HG03521 (cell line): ENCODE results near the gene CEACAM5.

Experiments used
- ATAC-seq: cut with Tn5 transposase; IDR thresholded peaks from one replicate; pipeline ENCODE4 v1.9.1; 2021; ENCODE audit warnings: mild to moderate bottlenecking, moderate library complexity; ENCODE audit not compliant: unreplicated experiment

The CEACAM5 gene

GRCh38 chr19:41708481-41708880 lies at the start of gene CEACAM5:
CEACAM5 (plus strand) TSS chr19:41708626; CDS start chr19:41708732, 106 bp downstream.
- no peak for ATAC-seq

- no peak for ATAC-seq
These were observed 42.4 kb upstream of the CEACAM5 start for GRCh38 chr19:41666075-41666474.

- ATAC-seq, result no peak
These were observed 40.1 kb upstream of the CEACAM5 start for GRCh38 chr19:41668315-41668714.

GRCh38 chr19:41670755-41671154 lies 37.7 kb upstream of the CEACAM5 start:
- ATAC-seq, result no peak

- no peak for ATAC-seq
These were observed 36.9 kb upstream of the CEACAM5 start for GRCh38 chr19:41671486-41671885.

GRCh38 chr19:41682437-41682836 lies 26.0 kb upstream of the CEACAM5 start:
- no peak for ATAC-seq

GRCh38 chr19:41687419-41687818 lies 21.0 kb upstream of the CEACAM5 start:
- ATAC-seq, result no peak

- ATAC-seq, result no peak
These were observed 20.3 kb upstream of the CEACAM5 start, which contains the start of gene CEACAM7 for GRCh38 chr19:41688098-41688497. CEACAM7 (minus strand) TSS chr19:41688270; CDS start chr19:41688165, 105 bp downstream.

GRCh38 chr19:41688687-41689086 lies 19.7 kb upstream of the CEACAM5 start:
- no peak for ATAC-seq

GRCh38 chr19:41689993-41690800 lies 18.2 kb upstream of the CEACAM5 start:
- no peak for ATAC-seq

GRCh38 chr19:41690801-41691065 lies 17.7 kb upstream of the CEACAM5 start:
- ATAC-seq, result no peak

GRCh38 chr19:41691268-41691970 lies 17.0 kb upstream of the CEACAM5 start:
- no peak for ATAC-seq

GRCh38 chr19:41694196-41694595 lies 14.2 kb upstream of the CEACAM5 start:
- no peak for ATAC-seq

GRCh38 chr19:41694831-41695635 lies 13.4 kb upstream of the CEACAM5 start:
- no peak for ATAC-seq

- no peak for ATAC-seq
These were observed 12.7 kb upstream of the CEACAM5 start for GRCh38 chr19:41695745-41696144.

- ATAC-seq, result no peak
These were observed 11.8 kb upstream of the CEACAM5 start for GRCh38 chr19:41696402-41697197.

GRCh38 chr19:41697198-41697855 lies 11.1 kb upstream of the CEACAM5 start:
- ATAC-seq, result no peak

GRCh38 chr19:41698746-41699230 lies 9.6 kb upstream of the CEACAM5 start:
- ATAC-seq, result no peak

GRCh38 chr19:41699231-41699967 lies 9.0 kb upstream of the CEACAM5 start:
- ATAC-seq, result no peak
